Fibroblast of skin of left biceps (primary cell): Measurements from ENCODE around the gene ANKRD12.
A peak's percentile ranks its signal among the peaks of the same experiment; 100 is the strongest.
"Not testable (repeated sequence)": the region's sequence is repeated elsewhere in the genome, so short reads cannot be mapped to it uniquely, and the experiment has no call there.

Experiments used
- DNase-seq, 2 experiments: peaks; one replicate each; pipeline ENCODE4 v3.0.0-alpha.2; 2013; ENCODE audit warnings: low read depth in 2 of 2

Gene ANKRD12

GRCh38 chr18:9136315-9137155, at the start of gene ANKRD12:
Gene ANKRD12 (plus strand): TSS chr18:9136781. CDS start chr18:9182433, 45,652 bp downstream.
- peak; percentile 94 for DNase-seq

GRCh38 chr18:9087144-9087543, 49.4 kb upstream of the ANKRD12 start:
- no peak for DNase-seq

GRCh38 chr18:9088252-9088651, 48.3 kb upstream of the ANKRD12 start:
- no peak for DNase-seq

- not testable (repeated sequence) for DNase-seq
Observed at GRCh38 chr18:9088727-9089126, 47.9 kb upstream of the ANKRD12 start.

- no peak for DNase-seq
Observed at GRCh38 chr18:9090578-9090977, 46.0 kb upstream of the ANKRD12 start.

GRCh38 chr18:9091066-9091476, 45.5 kb upstream of the ANKRD12 start:
- no peak for DNase-seq

GRCh38 chr18:9092665-9093064, 43.9 kb upstream of the ANKRD12 start:
- DNase-seq = no peak

GRCh38 chr18:9093109-9093508, 43.5 kb upstream of the ANKRD12 start:
- not testable (repeated sequence) for DNase-seq

GRCh38 chr18:9094307-9095226, 42.0 kb upstream of the ANKRD12 start:
- DNase-seq = no peak

GRCh38 chr18:9095297-9096006, 41.1 kb upstream of the ANKRD12 start:
- no peak for DNase-seq

GRCh38 chr18:9096007-9096371, 40.6 kb upstream of the ANKRD12 start:
- no peak for DNase-seq

GRCh38 chr18:9096685-9097084, 39.9 kb upstream of the ANKRD12 start:
- no peak for DNase-seq

GRCh38 chr18:9097349-9097748, 39.2 kb upstream of the ANKRD12 start:
- no peak for DNase-seq

- no peak for DNase-seq
Observed at GRCh38 chr18:9100796-9101195, 35.8 kb upstream of the ANKRD12 start.

- DNase-seq = no peak
Observed at GRCh38 chr18:9101730-9102507, 34.7 kb upstream of the ANKRD12 start.

- DNase-seq = peak; percentile 83 to 89
Observed at GRCh38 chr18:9102508-9103375, 33.8 kb upstream of the ANKRD12 start, which contains the start of gene NDUFV2. Gene NDUFV2 (plus strand): TSS chr18:9102699. CDS start chr18:9102744, 45 bp downstream.

- DNase-seq = no peak
Observed at GRCh38 chr18:9103376-9103873, 33.2 kb upstream of the ANKRD12 start.

GRCh38 chr18:9104244-9104901, 32.2 kb upstream of the ANKRD12 start:
- DNase-seq = no peak

- DNase-seq = no peak
Observed at GRCh38 chr18:9105420-9105819, 31.2 kb upstream of the ANKRD12 start.
